Astrocyte of the cerebellum (primary cell): ENCODE measurements around the gene USP9Y.

Experiments used
- DNase-seq: peaks from one replicate; pipeline ENCODE4 v3.0.0-alpha.2; 2011; ENCODE audit warnings: low read depth
- H3K4me3 ChIP-seq: 2 replicates; pipeline ENCODE4 v1.5.1; 2011; ENCODE audit warnings: mild to moderate bottlenecking, low read depth, low read length, moderate library complexity
- CTCF ChIP-seq: IDR thresholded peaks from 2 replicates; pipeline ENCODE4 v1.5.1; 2012; ENCODE audit warnings: low read length, low read depth, moderate library complexity, mild to moderate bottlenecking; ENCODE audit errors: missing control alignments
- in situ Hi-C: cut with HindIII; loops from 2 replicates; pipeline ENCODE4 v1.10.0; 2017; ENCODE audit warnings: low sequenced_read_pairs

The USP9Y gene

GRCh38 chrY:12826791-12827190 is 125.8 kb downstream of the USP9Y start:
- in situ Hi-C loops: no loop called here
- no peak for TF ChIP-seq CTCF
- no peak for DNase-seq

GRCh38 chrY:12833284-12833683 is 132.3 kb downstream of the USP9Y start:
- no peak for DNase-seq
- H3K4me3 ChIP-seq: no peak overlapping the region
- no peak for TF ChIP-seq CTCF
- in situ Hi-C loops: no loop called here

More at GRCh38 chrY:12826791-12827190, 125.8 kb downstream of the USP9Y start:
- no peak overlapping the region for H3K4me3 ChIP-seq

DNA sequence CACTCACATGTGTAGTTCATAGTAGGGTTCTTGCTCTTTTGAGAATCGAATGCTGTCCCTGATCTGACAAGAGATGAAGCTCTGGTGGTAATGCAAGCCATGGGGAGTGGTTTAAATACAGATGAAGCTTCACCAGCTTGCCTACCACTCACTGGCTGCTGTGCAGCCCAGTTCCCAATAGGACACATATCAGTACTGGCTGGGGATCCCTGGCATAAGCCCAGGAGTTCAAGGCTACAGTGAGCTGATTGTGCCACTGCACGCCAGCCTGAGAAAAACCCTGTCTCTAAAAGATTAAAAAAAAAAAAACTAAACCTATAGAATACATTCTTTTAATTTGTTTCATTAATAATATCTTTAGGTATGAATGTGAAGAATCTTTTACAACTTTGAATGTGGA is 136.5 kb downstream of the USP9Y start:
- DNase-seq: no peak
- in situ Hi-C loops: no loop called here
- TF ChIP-seq CTCF: no peak
- H3K4me3 ChIP-seq: no peak overlapping the region

DNA sequence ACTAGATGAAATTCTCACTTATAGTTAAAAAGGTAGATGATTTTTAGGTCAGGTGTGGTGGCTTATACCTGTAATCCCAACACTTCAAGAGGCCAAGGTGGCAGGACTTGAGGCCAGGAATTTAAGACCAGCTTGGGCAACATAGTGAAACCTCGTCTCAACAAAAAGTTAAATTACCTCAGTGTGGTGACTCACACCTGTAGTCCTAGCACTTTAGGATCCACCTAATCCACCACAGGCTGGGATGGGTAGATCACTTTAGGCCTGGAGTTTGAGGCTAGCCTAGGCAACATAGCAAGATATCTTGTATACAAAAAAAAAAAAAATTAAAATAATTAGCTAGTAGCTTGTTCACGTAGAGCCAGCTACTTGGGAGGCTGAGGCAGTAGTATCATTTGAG is 140.3 kb downstream of the USP9Y start:
- in situ Hi-C loops: no loop called here

DNA sequence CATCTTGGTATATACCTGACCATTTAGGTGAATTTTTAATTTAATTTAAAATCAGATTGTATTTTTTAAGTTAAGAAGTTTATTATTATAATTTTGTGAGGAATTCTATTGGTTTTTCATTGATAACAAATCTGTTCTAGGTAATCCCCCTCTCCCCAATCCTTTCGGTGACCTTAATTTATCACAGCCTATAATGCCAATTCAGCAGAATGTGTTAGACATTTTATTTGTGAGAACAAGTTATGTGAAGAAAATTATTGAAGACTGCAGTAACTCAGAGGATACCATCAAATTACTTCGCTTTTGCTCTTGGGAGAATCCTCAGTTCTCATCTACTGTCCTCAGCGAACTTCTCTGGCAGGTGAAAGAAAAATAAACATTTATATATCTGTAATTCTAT is 145.8 kb downstream of the USP9Y start:
- no peak for TF ChIP-seq CTCF
- no peak for DNase-seq
- in situ Hi-C loops: no loop called here
- no peak overlapping the region for H3K4me3 ChIP-seq

More for the DNA sequence above, 140.3 kb downstream of the USP9Y start:
- DNase-seq: no peak
- no peak overlapping the region for H3K4me3 ChIP-seq
- no peak for TF ChIP-seq CTCF

GRCh38 chrY:12855791-12856275 is 154.8 kb downstream of the USP9Y start:
- no peak for TF ChIP-seq CTCF
- no peak overlapping the region for H3K4me3 ChIP-seq
- in situ Hi-C loops: no loop called here
- no peak for DNase-seq

- no peak for DNase-seq
- no peak overlapping the region for H3K4me3 ChIP-seq
- TF ChIP-seq CTCF: no peak
- in situ Hi-C loops: no loop called here
These were observed 166.9 kb downstream of the USP9Y start for GRCh38 chrY:12867960-12868359.
